CD4-positive, CD25-positive, alpha-beta regulatory T cell (primary cell): ENCODE results near the gene NFIB. TPM values are rescaled to one million over a fixed set of nuclear protein-coding genes. Genes with fewer than 3 reads are reported as not detected.

Experiments
- ATAC-seq, 2 donors: fragments of 150-1000 bp; cut with Tn5 transposase; one replicate each; pipeline ENCODE4 v1.10.0; 2021; ENCODE audit warnings: low read depth in 2 of 2, moderate number of reproducible peaks in 2 of 2, moderate library complexity in 1 of 2
- DNase-seq, 3 donors: peaks; one replicate each; pipeline versions ENCODE4 v3.0.0 to v3.0.0-alpha.2; 2012 to 2022; ENCODE audit warnings: mixed read lengths in 1 of 3
- H3K27ac ChIP-seq: one replicate; pipeline ENCODE4 v1.7.0; 2013; ENCODE audit warnings: mild to moderate bottlenecking, low read length; ENCODE audit not compliant: insufficient read depth, poor library complexity, severe bottlenecking
- H3K27me3 ChIP-seq: one replicate; pipeline ENCODE4 v1.7.0; 2013; ENCODE audit warnings: low read length; ENCODE audit not compliant: control insufficient read depth, insufficient read depth
- H3K36me3 ChIP-seq: one replicate; pipeline ENCODE4 v1.7.0; 2013; ENCODE audit warnings: mild to moderate bottlenecking, low read length, moderate library complexity; ENCODE audit not compliant: control insufficient read depth, insufficient read depth
- H3K4me1 ChIP-seq: 2 replicates; pipeline ENCODE4 v1.7.0; 2013; ENCODE audit warnings: mild to moderate bottlenecking, low read length; ENCODE audit not compliant: insufficient read depth, control insufficient read depth, poor library complexity, severe bottlenecking
- H3K4me3 ChIP-seq: one replicate; pipeline ENCODE4 v1.7.0; 2013; ENCODE audit warnings: low read depth, mild to moderate bottlenecking, low read length, moderate library complexity
- H3K9me3 ChIP-seq, 2 experiments: 1 replicate in 1 of 2; 2 replicates in 1 of 2; pipeline ENCODE4 v1.7.0; 2013; ENCODE audit warnings: low read length in 2 of 2, mild to moderate bottlenecking in 1 of 2, moderate library complexity in 1 of 2; ENCODE audit not compliant: control insufficient read depth in 2 of 2
- H3K27ac Mint-ChIP-seq, 3 donors: one replicate each; pipeline ENCODE4 v1.8.0; 2020 to 2022; ENCODE audit warnings: mild to moderate bottlenecking in 3 of 3, mixed read lengths in 3 of 3, moderate library complexity in 2 of 3
- H3K27me3 Mint-ChIP-seq: one replicate; pipeline ENCODE4 v1.8.0; 2022; ENCODE audit warnings: mild to moderate bottlenecking, mixed read lengths
- H3K36me3 Mint-ChIP-seq: one replicate; pipeline ENCODE4 v1.8.0; 2020; ENCODE audit warnings: mixed read lengths
- H3K4me1 Mint-ChIP-seq, 4 donors: one replicate each; pipeline ENCODE4 v1.8.0; 2020 to 2022; ENCODE audit warnings: mixed read lengths in 4 of 4, mild to moderate bottlenecking in 1 of 4
- H3K4me3 Mint-ChIP-seq, 4 donors: one replicate each; pipeline ENCODE4 v1.8.0; 2020 to 2022; ENCODE audit warnings: mild to moderate bottlenecking in 4 of 4, mixed read lengths in 4 of 4, moderate library complexity in 3 of 4
- H3K9me3 Mint-ChIP-seq, 7 donors: one replicate each; pipeline ENCODE4 v1.8.0; 2020 to 2022; ENCODE audit warnings: mixed read lengths in 7 of 7, mild to moderate bottlenecking in 3 of 7, moderate library complexity in 2 of 7
- polyA plus RNA-seq, 4 donors: library from polyadenylated mRNA; unstranded; fragments of 300-500 nt; fragmentation: Illumina TruSeq; gene quantifications; one replicate each; pipeline ENCODE4 v1.2.3, GENCODE V29; 2021
- total RNA-seq: library from RNA; stranded (reverse); gene quantifications from one replicate; pipeline ENCODE4 v1.2.3, GENCODE V29; 2022

Gene NFIB
- total and polyA plus RNA-seq, 5 donors from 2014 or later, result 0.20 TPM; not detected in 4

DNA sequence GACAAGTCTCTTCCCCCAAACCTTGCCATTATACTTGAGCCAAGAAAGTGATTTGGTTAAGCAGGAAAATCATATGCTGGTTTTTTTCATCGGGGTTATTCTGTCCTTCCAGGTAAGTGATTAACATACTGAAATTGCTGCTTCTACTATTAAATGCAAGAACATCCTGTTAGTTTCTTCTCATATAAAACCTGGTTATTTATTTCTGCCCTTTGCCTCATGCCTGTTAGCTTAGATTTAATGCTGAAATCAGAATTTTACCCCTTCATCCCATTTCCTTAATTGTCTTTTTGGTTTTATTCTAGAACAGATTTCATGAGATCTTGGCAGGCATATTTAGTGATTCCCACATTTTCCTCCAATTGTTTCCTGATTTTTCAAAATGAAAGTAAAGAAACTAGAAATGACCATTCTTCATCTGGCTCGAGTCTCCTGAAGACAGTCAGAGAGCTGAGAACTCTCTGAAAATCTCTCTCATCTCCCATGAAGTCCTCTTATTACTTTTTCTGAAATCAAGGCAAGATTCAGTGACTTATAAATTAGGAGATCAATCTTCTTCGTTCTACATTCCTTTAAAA, 132.9 kb downstream of the NFIB start:
- no peak overlapping the region for H3K27ac Mint-ChIP-seq
- DNase-seq, result no peak
- no peaks in the 10 kb centered on the region for H3K4me1 Mint-ChIP-seq
- Histone ChIP-seq H3K36me3 (no peaks in the 10 kb centered on the region), H3K27ac (no peak overlapping the region), H3K27me3 (no peaks in the 10 kb centered on the region), H3K4me3 (no peak overlapping the region), H3K4me1 (no peaks in the 10 kb centered on the region), H3K9me3 (no peaks in the 10 kb centered on the region)
- ATAC-seq, result no peak
- peaks cover 4% of the 10 kb centered on the region for H3K27me3 Mint-ChIP-seq
- peaks cover 0 to 4% (median 0%) of the 10 kb centered on the region in 7 donors for H3K9me3 Mint-ChIP-seq
- H3K36me3 Mint-ChIP-seq, result no peaks in the 10 kb centered on the region
- H3K4me3 Mint-ChIP-seq, result no peak overlapping the region

DNA sequence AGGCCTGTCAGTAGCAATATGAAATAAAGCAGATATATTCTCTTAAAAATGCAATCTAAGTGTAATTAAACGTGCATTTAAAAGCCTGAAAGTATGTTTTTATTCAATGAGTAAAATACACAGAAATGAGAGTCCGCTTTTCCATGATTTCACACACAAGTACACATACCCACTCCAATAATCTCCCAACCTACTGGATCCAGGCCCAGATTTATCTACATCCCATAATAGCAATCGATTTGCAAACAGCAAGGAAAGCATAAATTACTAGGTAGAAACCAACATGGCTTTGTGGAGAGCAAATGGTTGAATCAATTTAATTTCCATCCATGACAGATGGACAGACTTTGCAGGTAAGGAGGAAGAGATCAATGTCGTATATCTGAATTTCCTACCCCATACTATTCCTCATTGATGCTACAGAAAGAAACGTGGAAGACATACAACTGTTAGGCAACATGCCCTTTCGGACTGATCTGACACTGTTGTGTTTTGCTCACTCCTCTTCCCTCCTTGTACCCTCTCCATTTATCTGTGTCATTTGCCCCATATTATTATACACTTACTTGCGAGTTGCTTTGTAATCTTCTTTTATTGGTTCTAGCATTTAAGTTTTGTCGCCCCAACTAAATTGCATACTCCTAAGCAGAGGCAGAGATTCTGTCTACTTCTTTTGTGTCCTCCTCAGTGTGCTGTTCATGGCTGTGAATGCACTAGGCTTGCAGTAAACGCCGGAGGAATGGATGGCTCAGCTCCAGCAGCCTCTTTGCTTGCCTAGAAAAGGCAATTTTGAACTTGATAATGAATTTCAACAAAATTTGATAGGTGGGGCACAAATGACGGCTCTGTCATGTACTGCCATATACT, 133.6 kb downstream of the NFIB start:
- H3K4me3 Mint-ChIP-seq, result no peak overlapping the region
- H3K4me1 ChIP-seq, result no peaks in the 10 kb centered on the region
- H3K9me3 ChIP-seq, result no peaks in the 10 kb centered on the region
- no peaks in the 10 kb centered on the region for H3K4me1 Mint-ChIP-seq
- ATAC-seq, result peak in 1 of 2 donors; percentile 34
- no peak for DNase-seq
- H3K4me3 ChIP-seq, result no peak overlapping the region
- H3K27ac Mint-ChIP-seq, result no peak overlapping the region
- H3K27ac ChIP-seq, result no peak overlapping the region
- no peaks in the 10 kb centered on the region for H3K27me3 Mint-ChIP-seq
- H3K27me3 ChIP-seq, result no peaks in the 10 kb centered on the region
- H3K9me3 Mint-ChIP-seq, result peaks cover 0 to 3% (median 0%) of the 10 kb centered on the region in 7 donors
- H3K36me3 Mint-ChIP-seq, result no peaks in the 10 kb centered on the region
- H3K36me3 ChIP-seq, result no peaks in the 10 kb centered on the region

DNA sequence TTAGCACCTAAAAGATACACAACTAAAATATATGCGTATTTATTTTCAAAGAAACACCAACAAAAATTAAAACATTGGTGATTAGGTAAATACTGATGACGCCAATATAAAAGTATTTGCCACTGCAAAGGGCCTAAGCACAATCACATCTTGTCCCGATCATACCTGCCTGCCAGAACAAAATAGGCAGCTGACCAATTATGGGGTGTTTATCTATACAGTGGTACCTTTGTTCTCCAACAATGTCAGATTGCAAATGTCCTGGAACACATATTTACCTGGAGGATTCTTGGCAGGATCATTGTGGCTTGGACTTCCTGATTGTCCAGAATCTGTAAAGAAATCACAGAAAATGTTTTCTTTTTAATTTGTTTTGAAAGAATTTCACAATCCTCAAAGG, 134.5 kb downstream of the NFIB start:
- H3K27ac ChIP-seq, result no peak overlapping the region
- ATAC-seq (no peak), DNase-seq (no peak)
- Mint-ChIP-seq H3K36me3 (no peaks in the 10 kb centered on the region), H3K4me3 (no peak overlapping the region), H3K27ac (no peak overlapping the region), H3K27me3 (no peaks in the 10 kb centered on the region), H3K9me3 (peaks cover 0 to 4% (median 0%) of the 10 kb centered on the region in 7 donors), H3K4me1 (no peaks in the 10 kb centered on the region)
- no peaks in the 10 kb centered on the region for H3K36me3 ChIP-seq
- H3K4me1 ChIP-seq, result no peaks in the 10 kb centered on the region
- H3K9me3 ChIP-seq, result no peaks in the 10 kb centered on the region
- H3K4me3 ChIP-seq, result no peak overlapping the region
- no peaks in the 10 kb centered on the region for H3K27me3 ChIP-seq

DNA sequence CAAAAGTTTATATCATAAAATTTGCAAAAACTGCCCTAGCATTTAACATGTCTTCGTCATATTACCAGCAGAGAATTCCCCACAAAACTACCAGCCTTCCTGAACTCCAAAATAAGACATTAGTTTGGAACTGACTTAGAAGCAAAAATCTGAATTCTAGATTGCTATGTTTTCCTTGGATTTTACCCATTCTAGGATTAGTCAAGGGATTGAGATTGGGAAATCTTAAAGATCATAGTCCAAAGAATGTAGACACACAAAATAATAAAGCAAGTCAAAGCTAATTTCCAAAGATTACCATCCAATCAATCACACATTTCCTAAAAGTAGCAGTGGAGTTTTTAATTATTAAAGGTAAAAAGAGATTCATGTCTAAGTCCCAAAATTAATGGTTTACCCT, 138.2 kb downstream of the NFIB start:
- H3K27me3 ChIP-seq, result no peaks in the 10 kb centered on the region
- H3K27me3 Mint-ChIP-seq, result no peaks in the 10 kb centered on the region
- no peaks in the 10 kb centered on the region for H3K4me1 ChIP-seq
- no peak for ATAC-seq
- H3K9me3 ChIP-seq, result no peaks in the 10 kb centered on the region
- H3K36me3 Mint-ChIP-seq, result no peaks in the 10 kb centered on the region
- no peak overlapping the region for H3K27ac ChIP-seq
- H3K4me1 Mint-ChIP-seq, result no peaks in the 10 kb centered on the region
- H3K4me3 ChIP-seq, result no peak overlapping the region
- no peaks in the 10 kb centered on the region for H3K36me3 ChIP-seq
- DNase-seq, result no peak
- no peak overlapping the region for H3K4me3 Mint-ChIP-seq
- peaks cover 0 to 7% (median 3%) of the 10 kb centered on the region in 7 donors for H3K9me3 Mint-ChIP-seq
- no peak overlapping the region for H3K27ac Mint-ChIP-seq

DNA sequence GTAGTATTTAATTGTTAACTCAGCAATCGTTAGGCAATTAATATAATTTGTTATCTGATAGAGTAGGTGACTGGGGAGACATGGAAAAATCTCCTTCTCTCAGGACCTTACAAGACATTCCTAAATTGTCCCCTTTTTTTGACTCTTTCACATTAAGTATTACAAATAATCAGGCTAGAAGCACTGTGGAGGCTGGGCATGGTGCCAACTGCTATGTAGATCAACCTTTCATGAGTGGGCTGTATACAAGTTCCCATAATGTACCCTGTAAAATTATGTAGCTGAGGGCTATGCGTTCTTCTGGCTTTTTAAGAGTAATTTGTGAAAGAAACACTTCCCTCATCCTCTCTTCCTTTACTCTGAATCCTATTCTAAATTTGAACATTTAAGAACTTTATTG, 140.2 kb downstream of the NFIB start:
- Histone ChIP-seq H3K4me1 (no peaks in the 10 kb centered on the region), H3K36me3 (no peaks in the 10 kb centered on the region), H3K27me3 (no peaks in the 10 kb centered on the region), H3K27ac (no peak overlapping the region), H3K9me3 (no peaks in the 10 kb centered on the region), H3K4me3 (no peak overlapping the region)
- DNase-seq, result no peak
- no peak for ATAC-seq
- no peaks in the 10 kb centered on the region for H3K36me3 Mint-ChIP-seq
- H3K9me3 Mint-ChIP-seq, result peaks cover 0 to 7% (median 2%) of the 10 kb centered on the region in 7 donors
- no peak overlapping the region for H3K27ac Mint-ChIP-seq
- no peaks in the 10 kb centered on the region for H3K4me1 Mint-ChIP-seq
- no peak overlapping the region for H3K4me3 Mint-ChIP-seq
- no peaks in the 10 kb centered on the region for H3K27me3 Mint-ChIP-seq

DNA sequence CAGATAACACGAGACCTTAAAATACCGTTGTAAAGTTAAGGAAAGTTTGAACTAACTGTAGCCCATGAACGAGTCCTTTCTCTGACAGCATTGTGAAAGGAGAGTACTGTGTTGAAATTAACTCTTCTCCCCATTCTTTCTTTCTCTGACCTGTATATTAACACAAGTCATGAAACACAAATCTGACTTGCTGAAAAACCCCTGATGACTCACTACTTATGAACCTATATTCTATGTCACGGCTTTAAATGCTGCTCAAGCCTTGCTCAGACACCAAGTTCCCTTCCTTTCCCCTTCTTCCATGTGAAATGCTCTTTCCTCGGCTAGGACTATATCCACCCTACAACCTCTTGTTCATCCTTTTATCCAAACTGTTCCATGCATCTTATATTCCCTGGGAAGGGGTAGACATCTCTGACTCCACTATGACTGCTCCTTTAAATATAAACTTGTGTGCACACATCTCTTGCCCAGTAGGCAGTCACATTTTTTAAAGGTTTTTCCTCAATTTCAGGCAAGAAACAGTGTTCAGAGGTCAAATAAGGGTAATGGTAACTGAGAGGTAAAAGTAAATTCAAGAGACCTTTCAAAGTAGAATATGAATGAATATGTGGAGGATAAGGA, 142.9 kb downstream of the NFIB start:
- H3K27ac Mint-ChIP-seq, result no peak overlapping the region
- H3K4me3 Mint-ChIP-seq, result no peak overlapping the region
- no peaks in the 10 kb centered on the region for H3K36me3 Mint-ChIP-seq
- H3K9me3 Mint-ChIP-seq, result peaks cover 0 to 7% (median 2%) of the 10 kb centered on the region in 7 donors
- no peaks in the 10 kb centered on the region for H3K9me3 ChIP-seq
- ATAC-seq, result no peak
- no peaks in the 10 kb centered on the region for H3K27me3 ChIP-seq
- no peaks in the 10 kb centered on the region for H3K27me3 Mint-ChIP-seq
- H3K4me1 Mint-ChIP-seq, result no peaks in the 10 kb centered on the region
- H3K4me3 ChIP-seq, result no peak overlapping the region
- H3K27ac ChIP-seq, result no peak overlapping the region
- no peaks in the 10 kb centered on the region for H3K4me1 ChIP-seq
- DNase-seq, result no peak
- H3K36me3 ChIP-seq, result no peaks in the 10 kb centered on the region

DNA sequence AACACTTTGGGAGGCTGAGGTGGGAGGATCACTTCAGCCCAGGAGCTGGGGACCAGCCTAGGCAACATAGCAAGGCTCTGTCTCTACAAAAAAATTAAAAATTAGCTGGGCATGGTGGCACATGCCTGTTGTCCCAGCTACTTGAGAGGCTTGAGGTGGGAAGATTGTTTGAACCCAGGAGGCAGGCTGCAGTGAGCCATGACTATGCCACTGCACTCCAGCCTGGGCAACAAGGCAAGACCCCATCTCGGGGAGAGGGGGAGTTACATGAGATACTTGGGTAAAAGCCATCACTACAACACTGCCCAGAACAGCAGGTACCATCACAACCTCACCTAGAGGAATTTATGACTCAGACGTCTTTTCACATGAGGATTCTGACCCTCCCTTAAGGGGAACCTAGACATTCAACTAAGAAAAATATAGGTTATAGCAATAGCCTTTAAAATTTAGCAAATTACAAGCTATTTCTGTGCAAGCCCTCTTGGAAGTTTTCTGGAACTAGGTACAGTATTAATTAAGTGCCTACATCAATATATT, 143.5 kb downstream of the NFIB start:
- Histone ChIP-seq H3K4me1 (no peaks in the 10 kb centered on the region), H3K9me3 (no peaks in the 10 kb centered on the region), H3K36me3 (no peaks in the 10 kb centered on the region), H3K27me3 (no peaks in the 10 kb centered on the region), H3K4me3 (no peak overlapping the region), H3K27ac (no peak overlapping the region)
- H3K4me3 Mint-ChIP-seq, result no peak overlapping the region
- no peaks in the 10 kb centered on the region for H3K36me3 Mint-ChIP-seq
- no peak overlapping the region for H3K27ac Mint-ChIP-seq
- DNase-seq (no peak), ATAC-seq (no peak)
- no peaks in the 10 kb centered on the region for H3K27me3 Mint-ChIP-seq
- no peaks in the 10 kb centered on the region for H3K4me1 Mint-ChIP-seq
- H3K9me3 Mint-ChIP-seq, result peaks cover 0 to 7% (median 2%) of the 10 kb centered on the region in 7 donors
